Skeletal muscle tissue (tissue), 4 donors: ENCODE data around the gene GNAO1. TPM values are rescaled to one million over a fixed set of nuclear protein-coding genes. Genes with fewer than 3 reads are reported as not detected.

Experiments
- H3K27ac ChIP-seq: one replicate; pipeline ENCODE4 v1.7.0; 2013; ENCODE audit warnings: mild to moderate bottlenecking, low read depth, low read length, inconsistent platforms
- H3K27me3 ChIP-seq, 3 donors: one replicate each; pipeline ENCODE4 v1.7.0; 2013; ENCODE audit warnings: low read length in 3 of 3; ENCODE audit not compliant: control insufficient read depth in 3 of 3, insufficient read depth in 3 of 3
- H3K36me3 ChIP-seq, 3 donors: one replicate each; pipeline ENCODE4 v1.7.0; 2013; ENCODE audit warnings: low read length in 3 of 3; ENCODE audit not compliant: control insufficient read depth in 3 of 3, insufficient read depth in 3 of 3
- H3K4me1 ChIP-seq, 3 donors: one replicate each; pipeline ENCODE4 v1.7.0; 2013; ENCODE audit warnings: low read length in 3 of 3, mild to moderate bottlenecking in 3 of 3; ENCODE audit not compliant: control insufficient read depth in 3 of 3, insufficient read depth in 3 of 3
- H3K4me3 ChIP-seq, 3 donors: one replicate each; pipeline ENCODE4 v1.7.0; 2013; ENCODE audit warnings: low read length in 3 of 3
- H3K9ac ChIP-seq, 3 donors: one replicate each; pipeline ENCODE4 v1.7.0; 2013; ENCODE audit warnings: low read length in 3 of 3, mild to moderate bottlenecking in 3 of 3, moderate library complexity in 2 of 3, low read depth in 1 of 3
- H3K9me3 ChIP-seq, 3 donors: one replicate each; pipeline ENCODE4 v1.7.0; 2013; ENCODE audit warnings: low read length in 3 of 3; ENCODE audit not compliant: control insufficient read depth in 3 of 3
- total RNA-seq: library from RNA; depleted of rRNA; stranded (reverse); fragments of >200 nt; gene quantifications from one replicate; pipeline ENCODE4 v1.2.3, GENCODE V29; 2014
- donor health status: Osteomylitis.

GNAO1 gene
- total RNA-seq, 1 donor from 2014 or later = under 0.01 TPM

DNA sequence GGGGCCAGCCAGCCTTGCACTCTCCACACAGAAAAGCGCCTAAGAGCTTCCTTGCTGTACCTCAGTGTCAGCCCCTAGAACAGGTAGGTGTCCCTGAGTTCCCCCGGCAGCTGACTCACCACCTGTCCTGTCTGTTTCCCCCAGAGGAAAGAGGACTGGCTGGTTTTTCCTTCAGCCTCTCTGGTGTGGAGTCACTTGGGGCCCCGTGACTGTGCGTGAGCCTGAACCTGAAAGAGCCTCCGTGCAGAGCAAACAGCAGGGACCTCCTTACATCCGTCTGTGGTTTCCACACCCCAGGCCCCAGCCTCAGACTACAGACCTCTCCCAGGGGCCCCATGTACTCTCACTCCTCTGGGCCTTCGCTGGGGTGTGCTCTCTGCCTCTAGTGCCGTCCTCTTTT lies 87.8 kb downstream of the GNAO1 start:
- H3K27me3 ChIP-seq = no peaks in the 10 kb centered on the region
- no peak overlapping the region for H3K4me3 ChIP-seq
- no peak overlapping the region for H3K27ac ChIP-seq
- no peaks in the 10 kb centered on the region for H3K9me3 ChIP-seq
- peak overlapping the region in 1 of 3 donors; percentile 25 for H3K9ac ChIP-seq
- peaks cover 0 to 8% (median 3%) of the 10 kb centered on the region in 3 donors for H3K4me1 ChIP-seq
- no peaks in the 10 kb centered on the region for H3K36me3 ChIP-seq

GRCh38 chr16:56279914-56280313 lies 88.6 kb downstream of the GNAO1 start:
- Histone ChIP-seq H3K4me1 (peaks cover 0 to 8% (median 3%) of the 10 kb centered on the region in 3 donors), H3K4me3 (no peak overlapping the region), H3K36me3 (no peaks in the 10 kb centered on the region), H3K9me3 (no peaks in the 10 kb centered on the region), H3K27ac (no peak overlapping the region), H3K27me3 (no peaks in the 10 kb centered on the region), H3K9ac (no peak overlapping the region)

GRCh38 chr16:56281249-56281805 lies 90.0 kb downstream of the GNAO1 start:
- no peaks in the 10 kb centered on the region for H3K36me3 ChIP-seq
- H3K4me1 ChIP-seq = peaks cover 0 to 8% (median 3%) of the 10 kb centered on the region in 3 donors
- H3K9me3 ChIP-seq = no peaks in the 10 kb centered on the region
- H3K27me3 ChIP-seq = no peaks in the 10 kb centered on the region
- H3K9ac ChIP-seq = no peak overlapping the region
- no peak overlapping the region for H3K27ac ChIP-seq
- H3K4me3 ChIP-seq = no peak overlapping the region

DNA sequence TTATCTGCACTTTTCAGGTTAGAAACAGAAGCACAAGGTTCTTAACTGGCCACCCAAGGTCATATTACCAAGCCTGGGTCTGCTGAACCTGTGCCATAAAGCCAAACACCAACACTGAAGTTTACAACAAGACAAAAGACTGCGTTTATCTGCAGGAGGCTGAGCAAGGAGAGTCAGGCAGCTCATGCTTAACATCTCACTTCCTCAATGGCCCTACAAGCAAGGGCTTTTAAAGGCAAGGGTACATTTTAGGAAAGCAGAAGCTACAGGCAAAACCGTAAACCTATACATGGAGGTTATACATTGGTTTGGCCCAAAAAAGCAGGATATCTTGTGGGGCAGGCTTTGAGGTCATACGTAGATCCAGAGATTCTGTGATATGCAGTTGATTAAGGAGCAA lies 91.2 kb downstream of the GNAO1 start:
- no peaks in the 10 kb centered on the region for H3K9me3 ChIP-seq
- H3K9ac ChIP-seq = no peak overlapping the region
- no peak overlapping the region for H3K27ac ChIP-seq
- H3K4me3 ChIP-seq = no peak overlapping the region
- H3K27me3 ChIP-seq = no peaks in the 10 kb centered on the region
- H3K36me3 ChIP-seq = no peaks in the 10 kb centered on the region
- H3K4me1 ChIP-seq = peaks cover 0 to 8% (median 0%) of the 10 kb centered on the region in 3 donors

- Histone ChIP-seq H3K9ac (no peak overlapping the region), H3K27me3 (no peaks in the 10 kb centered on the region), H3K9me3 (no peaks in the 10 kb centered on the region), H3K4me3 (no peak overlapping the region), H3K36me3 (no peaks in the 10 kb centered on the region), H3K27ac (no peak overlapping the region), H3K4me1 (no peaks in the 10 kb centered on the region)
These were observed 93.2 kb downstream of the GNAO1 start for GRCh38 chr16:56284521-56284920.

DNA sequence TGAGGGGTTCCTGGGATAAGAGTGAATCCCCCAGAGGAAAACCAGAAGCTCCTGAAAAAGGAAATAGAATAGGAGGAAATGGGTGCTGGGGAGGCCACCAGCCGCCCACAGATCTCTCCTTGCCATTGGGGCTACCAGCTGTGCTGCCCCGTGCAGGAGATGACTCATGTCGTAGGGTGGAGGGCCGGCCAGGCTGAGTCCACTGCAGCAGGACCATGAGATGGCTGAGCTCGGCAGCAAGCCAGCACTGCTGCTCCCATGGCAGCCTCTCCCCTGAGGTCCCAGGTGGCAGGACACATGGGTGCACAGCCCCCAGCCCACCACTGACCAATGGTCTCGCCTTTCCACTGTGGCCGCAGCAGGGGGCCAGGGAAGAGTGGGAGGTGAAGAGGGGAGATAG lies 95.5 kb downstream of the GNAO1 start:
- Histone ChIP-seq H3K9ac (no peak overlapping the region), H3K27ac (no peak overlapping the region), H3K4me1 (no peaks in the 10 kb centered on the region), H3K36me3 (no peaks in the 10 kb centered on the region), H3K27me3 (no peaks in the 10 kb centered on the region), H3K4me3 (no peak overlapping the region), H3K9me3 (no peaks in the 10 kb centered on the region)

DNA sequence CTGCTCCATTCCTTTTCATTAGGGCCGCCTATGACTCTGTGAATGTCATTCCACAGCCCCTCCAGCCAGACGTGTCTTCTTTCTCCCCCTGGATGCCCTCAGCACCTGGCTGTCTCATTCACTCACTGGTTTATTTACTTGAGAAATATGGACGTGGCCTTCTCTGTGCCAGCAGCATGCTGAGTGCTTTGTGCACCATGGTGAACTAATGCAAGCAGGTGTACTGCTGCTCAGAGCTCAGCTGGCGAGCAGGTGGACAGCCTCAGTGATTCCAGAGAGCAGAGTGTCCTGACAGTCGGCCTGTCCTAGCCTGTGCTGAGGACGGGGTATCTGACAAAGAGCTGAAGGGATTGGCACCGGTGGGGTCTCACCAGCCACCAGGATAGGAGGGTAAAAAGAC lies 96.7 kb downstream of the GNAO1 start:
- Histone ChIP-seq H3K27me3 (no peaks in the 10 kb centered on the region), H3K9me3 (no peaks in the 10 kb centered on the region), H3K27ac (no peak overlapping the region), H3K4me3 (no peak overlapping the region), H3K36me3 (no peaks in the 10 kb centered on the region), H3K9ac (no peak overlapping the region), H3K4me1 (no peaks in the 10 kb centered on the region)

DNA sequence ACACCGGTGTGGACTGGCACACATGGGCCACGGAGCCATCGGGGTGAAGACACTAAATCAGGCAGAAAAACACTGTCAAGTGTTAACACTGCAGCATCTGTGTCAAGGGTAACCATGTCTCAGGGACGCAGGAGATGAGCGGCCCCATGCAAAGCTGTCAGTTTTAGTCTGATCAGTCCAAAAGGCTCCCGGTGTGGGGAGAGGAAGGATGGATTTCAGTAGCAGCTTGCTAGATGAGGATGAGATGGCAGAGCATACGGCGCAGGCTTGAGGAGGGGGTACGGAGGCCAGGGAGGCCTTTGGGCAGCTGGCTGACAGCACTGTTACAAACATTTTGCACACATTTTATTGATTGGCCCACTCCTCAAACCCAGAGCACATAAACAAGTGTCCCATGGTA lies 98.1 kb downstream of the GNAO1 start:
- H3K27me3 ChIP-seq = no peaks in the 10 kb centered on the region
- H3K4me3 ChIP-seq = no peak overlapping the region
- H3K36me3 ChIP-seq = no peaks in the 10 kb centered on the region
- H3K9me3 ChIP-seq = no peaks in the 10 kb centered on the region
- no peak overlapping the region for H3K27ac ChIP-seq
- H3K4me1 ChIP-seq = peaks cover 0 to 2% (median 2%) of the 10 kb centered on the region in 3 donors
- no peak overlapping the region for H3K9ac ChIP-seq

GRCh38 chr16:56289862-56290261 lies 98.6 kb downstream of the GNAO1 start:
- H3K4me1 ChIP-seq = peaks cover 0 to 5% (median 2%) of the 10 kb centered on the region in 3 donors
- no peaks in the 10 kb centered on the region for H3K36me3 ChIP-seq
- H3K4me3 ChIP-seq = no peak overlapping the region
- no peak overlapping the region for H3K9ac ChIP-seq
- H3K9me3 ChIP-seq = no peaks in the 10 kb centered on the region
- H3K27me3 ChIP-seq = no peaks in the 10 kb centered on the region
- no peak overlapping the region for H3K27ac ChIP-seq

- H3K36me3 ChIP-seq = no peaks in the 10 kb centered on the region
- no peak overlapping the region for H3K4me3 ChIP-seq
- peaks cover 17 to 22% (median 18%) of the 10 kb centered on the region in 3 donors for H3K4me1 ChIP-seq
- H3K27me3 ChIP-seq = no peaks in the 10 kb centered on the region
- no peak overlapping the region for H3K27ac ChIP-seq
- no peak overlapping the region for H3K9ac ChIP-seq
- H3K9me3 ChIP-seq = no peaks in the 10 kb centered on the region
These were observed 102.7 kb downstream of the GNAO1 start for GRCh38 chr16:56294014-56294413.
